K562 (cell line): ENCODE results near the gene SLC22A15.

Experiments
- ETV6 ChIP-seq, 3 experiments: fragments of 150-350 bp in 1 of 3; sonication (generic) in 1 of 3; formaldehyde crosslinking in 1 of 3; IDR thresholded peaks; 2 replicates each; pipeline versions ENCODE4 v1.6.1 to v1.8.0; 2014 to 2022; ENCODE audit warnings: borderline replicate concordance in 2 of 3, low read depth in 2 of 3, antibody characterized with exemption in 1 of 3, low read length in 1 of 3, mild to moderate bottlenecking in 1 of 3, missing genetic modification reagents in 1 of 3
- FOXJ2 ChIP-seq: fragments of 200-800 bp; sonication (Bioruptor generic); IDR thresholded peaks from 2 replicates; pipeline ENCODE4 v1.6.1; 2016; ENCODE audit warnings: missing genetic modification characterization, missing compliant biosample characterization
- KLF16 ChIP-seq: IDR thresholded peaks from 2 replicates; pipeline ENCODE4 v1.6.1; 2016; ENCODE audit warnings: antibody characterized with exemption
- MCM2 ChIP-seq: fragments of 450-650 bp; IDR thresholded peaks from 2 replicates; pipeline ENCODE4 v1.6.1; 2017; ENCODE audit warnings: low read depth, mild to moderate bottlenecking
- TGIF2 ChIP-seq: sonication (generic); formaldehyde crosslinking; IDR thresholded peaks from 2 replicates; pipeline ENCODE4 v1.8.1; 2022; ENCODE audit warnings: mild to moderate bottlenecking, missing genetic modification reagents, moderate library complexity
- ZNF780A ChIP-seq: fragments of 250-450 bp; sonication (Bioruptor Pico); IDR thresholded peaks from 2 replicates; pipeline ENCODE4 v1.5.0; 2021; ENCODE audit warnings: mild to moderate bottlenecking

GRCh38 chr1:116078699-116079223 is 102.4 kb downstream of the SLC22A15 start:
- TF ChIP-seq FOXJ2 (tag) = no peak
- TF ChIP-seq ZNF780A = no peak
- no peak for TF ChIP-seq TGIF2 (CRISPR knock-in tag)
- no peak for TF ChIP-seq ETV6 (IDR thresholded peaks at IDR 0.05; ENCODE audit: borderline replicate concordance in 1 of 2, low read depth in 2 of 2, low read length in 1 of 2)
- no peak for TF ChIP-seq ETV6 (CRISPR knock-in tag; IDR thresholded peaks at IDR 0.05; ENCODE audit: borderline replicate concordance)
- no peak for TF ChIP-seq KLF16
- no peak for TF ChIP-seq MCM2
